AG20443 (cell line): ENCODE data around the gene LYRM2.

Experiments
- DNase-seq: peaks from one replicate; pipeline ENCODE4 v3.0.0; 2012; ENCODE audit warnings: low spot score, mixed read lengths

The LYRM2 gene

GRCh38 chr6:89555031-89555430, 83.5 kb downstream of the LYRM2 start:
- no peak for DNase-seq

GRCh38 chr6:89554106-89554505, 84.4 kb downstream of the LYRM2 start:
- no peak for DNase-seq

- DNase-seq: no peak
These were observed 85.1 kb downstream of the LYRM2 start for GRCh38 chr6:89553431-89553830.

GRCh38 chr6:89547281-89547680, 91.3 kb downstream of the LYRM2 start:
- DNase-seq: no peak

- DNase-seq: no peak
These were observed 95.7 kb downstream of the LYRM2 start for GRCh38 chr6:89542866-89543265.

GRCh38 chr6:89542081-89542857, 96.3 kb downstream of the LYRM2 start:
- DNase-seq: no peak

- no peak for DNase-seq
These were observed 98.8 kb downstream of the LYRM2 start for GRCh38 chr6:89539779-89540178.

GRCh38 chr6:89536231-89536630, 102.3 kb downstream of the LYRM2 start:
- no peak for DNase-seq

GRCh38 chr6:89530982-89531381, 107.6 kb downstream of the LYRM2 start:
- DNase-seq: no peak

GRCh38 chr6:89528866-89529265, 109.7 kb downstream of the LYRM2 start:
- DNase-seq: no peak

- no peak for DNase-seq
These were observed 110.9 kb downstream of the LYRM2 start for GRCh38 chr6:89527634-89528033.

- DNase-seq: no peak
These were observed 112.0 kb downstream of the LYRM2 start for GRCh38 chr6:89526563-89526869.

- DNase-seq: no peak
These were observed 112.6 kb downstream of the LYRM2 start for GRCh38 chr6:89525786-89526562.

GRCh38 chr6:89522778-89523177, 115.8 kb downstream of the LYRM2 start:
- DNase-seq: no peak

GRCh38 chr6:89520736-89521135, 117.8 kb downstream of the LYRM2 start:
- DNase-seq: no peak

GRCh38 chr6:89518352-89519055, 120.0 kb downstream of the LYRM2 start:
- DNase-seq: no peak
